GM19099 (cell line): ENCODE measurements around the gene IFI44L.
A peak's percentile ranks its signal among the peaks of the same experiment; 100 is the strongest.

ENCODE experiments used
- POLR2A ChIP-seq: IDR thresholded peaks from 3 replicates; pipeline ENCODE4 v1.6.1; 2011; ENCODE audit warnings: low read depth; ENCODE audit not compliant: insufficient read length; ENCODE audit errors: extremely low read depth

The IFI44L gene

DNA sequence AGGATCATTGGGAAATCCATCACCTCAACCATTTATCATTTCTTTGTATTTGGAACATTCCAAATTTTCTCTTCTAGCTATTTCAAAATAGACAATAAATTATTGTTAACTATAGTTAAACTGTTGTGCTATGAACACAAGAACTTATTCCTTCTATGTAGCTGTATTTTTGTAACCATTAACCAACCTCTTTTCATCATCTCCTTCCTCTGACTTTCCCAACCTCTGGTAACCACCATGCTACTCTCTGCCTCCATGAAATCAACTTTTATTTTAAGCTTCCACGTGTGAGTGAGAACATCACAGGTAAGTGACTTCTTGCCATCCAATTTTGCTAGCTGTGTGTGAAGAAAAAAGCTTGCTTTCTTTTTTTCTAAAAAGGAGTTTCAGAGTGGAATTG, 418 bp downstream of the IFI44L start:
- no peak for TF ChIP-seq POLR2A

GRCh38 chr1:78622548-78622947, 2.3 kb downstream of the IFI44L start:
- peak; percentile 15 for TF ChIP-seq POLR2A

DNA sequence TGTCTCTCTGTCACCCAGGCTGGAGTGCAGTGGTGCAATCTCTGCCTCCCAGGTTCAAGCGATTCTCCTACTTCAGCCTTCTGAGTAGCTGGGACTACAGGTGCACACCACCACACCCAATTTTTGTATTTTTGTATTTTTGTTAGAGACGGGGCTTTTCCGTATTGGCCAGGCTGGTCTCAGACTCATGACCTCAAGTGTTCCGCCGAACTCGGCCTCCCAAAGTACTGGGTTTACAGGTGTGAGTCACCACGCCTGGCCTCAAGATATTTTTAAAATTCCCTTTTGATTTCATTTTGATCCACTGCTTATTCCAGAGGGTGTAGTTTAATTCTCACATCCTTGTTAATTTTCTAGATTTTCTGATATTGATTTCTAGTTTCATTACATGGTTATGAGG, 3.8 kb downstream of the IFI44L start:
- TF ChIP-seq POLR2A: no peak

DNA sequence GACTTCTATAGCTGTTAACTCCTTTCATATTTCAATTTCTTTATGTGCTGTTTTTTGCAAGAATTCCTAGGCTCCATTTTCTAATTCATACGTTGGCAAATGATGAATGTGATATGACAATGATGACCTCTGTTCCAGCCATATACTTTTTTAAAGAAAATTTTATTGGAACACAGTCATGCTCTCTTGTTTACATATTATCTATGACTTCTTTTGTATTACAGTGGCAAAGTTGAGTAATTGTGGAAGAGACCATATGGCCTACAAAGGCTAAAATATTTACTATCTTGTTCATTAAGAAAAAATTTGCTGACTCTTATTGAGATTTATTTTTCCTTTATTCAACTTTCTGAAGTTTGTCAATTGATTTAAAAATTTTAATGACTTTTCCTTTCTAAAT, 7.1 kb downstream of the IFI44L start:
- no peak for TF ChIP-seq POLR2A

DNA sequence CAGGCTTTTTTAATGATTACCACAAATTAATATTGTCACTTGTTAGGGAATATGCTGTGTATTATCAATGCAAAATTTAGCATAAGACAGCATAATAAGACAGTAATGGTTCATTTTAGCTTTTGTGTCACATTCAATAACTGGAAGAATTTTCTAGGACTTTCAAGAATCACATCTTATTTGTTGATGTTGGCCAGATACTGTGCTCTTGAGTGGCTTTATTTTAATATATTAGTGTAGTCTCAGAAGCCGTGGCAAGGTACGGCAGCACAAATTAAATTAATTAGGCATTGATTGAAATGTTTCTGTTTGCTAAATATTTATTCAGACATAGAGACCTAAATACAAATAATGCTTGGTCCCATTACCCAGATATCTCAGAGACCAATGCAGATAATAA, 10.4 kb downstream of the IFI44L start:
- TF ChIP-seq POLR2A: no peak

DNA sequence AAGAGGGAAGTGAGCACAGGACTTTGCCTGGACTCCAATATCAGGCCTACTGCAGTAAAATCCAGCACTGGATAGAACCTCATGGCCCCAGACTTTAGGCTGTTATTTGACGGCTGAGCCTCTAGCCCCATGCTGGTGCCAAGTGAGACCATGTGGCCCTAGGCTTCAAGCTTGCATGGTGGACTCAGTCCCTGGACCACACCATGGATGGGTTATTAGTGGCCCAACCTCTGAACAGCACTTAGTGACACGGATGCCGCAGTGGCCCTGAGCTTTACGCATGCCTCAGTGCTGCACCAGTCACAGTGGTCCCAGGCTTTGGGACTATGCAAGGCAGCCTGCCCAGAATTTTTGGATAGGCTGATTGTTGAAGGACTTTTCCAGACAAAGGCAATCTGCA, 13.0 kb downstream of the IFI44L start:
- peak; percentile 55 for TF ChIP-seq POLR2A

DNA sequence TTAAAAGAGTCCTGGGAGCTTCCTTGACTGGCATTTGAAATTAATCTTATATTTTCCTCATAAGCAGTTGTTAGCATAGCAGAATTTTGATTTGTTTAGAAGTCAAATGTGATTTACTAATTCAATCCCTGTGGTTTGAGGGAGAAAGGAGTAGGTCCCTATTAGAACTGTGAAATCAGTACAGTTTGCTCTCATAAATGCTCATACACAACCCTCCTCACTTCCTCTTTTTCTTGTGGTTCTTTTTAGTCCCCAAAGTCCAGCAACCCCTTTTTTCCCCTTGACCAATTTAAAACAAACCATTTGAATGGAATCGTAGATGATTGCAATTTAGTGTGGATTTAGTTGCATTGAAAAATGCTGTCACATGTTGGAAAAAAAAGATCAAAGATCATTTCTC, 20.2 kb downstream of the IFI44L start:
- TF ChIP-seq POLR2A: no peak

DNA sequence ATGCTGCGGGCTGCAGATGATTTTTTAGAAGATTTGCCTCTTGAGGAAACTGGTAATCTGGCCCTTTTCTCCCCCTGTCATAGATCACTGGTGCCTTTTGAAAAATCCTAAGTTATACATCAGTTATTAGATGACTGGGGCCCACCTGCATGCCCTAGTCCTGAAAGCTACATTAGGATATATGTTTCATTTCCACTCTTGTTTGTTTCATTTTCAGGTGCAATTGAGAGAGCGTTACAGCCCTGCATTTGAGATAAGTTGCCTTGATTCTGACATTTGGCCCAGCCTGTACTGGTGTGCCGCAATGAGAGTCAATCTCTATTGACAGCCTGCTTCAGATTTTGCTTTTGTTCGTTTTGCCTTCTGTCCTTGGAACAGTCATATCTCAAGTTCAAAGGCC, 21.3 kb downstream of the IFI44L start:
- TF ChIP-seq POLR2A: no peak

GRCh38 chr1:78645723-78646122, 25.5 kb downstream of the IFI44L start:
- TF ChIP-seq POLR2A: no peak

GRCh38 chr1:78647238-78647637, 27.0 kb downstream of the IFI44L start:
- no peak for TF ChIP-seq POLR2A

DNA sequence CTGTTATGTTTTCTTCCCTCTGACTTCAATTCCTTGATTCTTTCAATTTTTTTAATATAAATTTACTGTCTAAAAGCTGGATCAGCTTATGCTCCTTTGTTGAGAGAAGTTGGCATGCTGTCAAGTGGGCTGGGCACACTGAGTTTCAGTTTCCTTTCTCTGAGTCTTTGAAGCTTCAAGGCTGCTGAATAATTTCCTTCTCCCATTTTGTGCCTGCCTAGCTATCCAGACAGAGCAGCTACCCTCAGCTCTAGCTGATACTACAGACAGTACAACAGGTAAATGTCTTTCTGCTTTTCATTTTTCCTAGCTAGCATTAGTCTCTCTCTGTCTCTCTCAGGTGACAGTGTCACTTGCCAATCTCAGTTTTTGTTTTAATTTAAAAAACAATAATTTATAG, 29.4 kb downstream of the IFI44L start, which contains the start of gene IFI44:
IFI44 (plus strand) TSS at position 204 of the 400 bp plus-strand sequence. CDS start 365 bp downstream, outside the sequence.
- TF ChIP-seq POLR2A: peak; percentile 94

DNA sequence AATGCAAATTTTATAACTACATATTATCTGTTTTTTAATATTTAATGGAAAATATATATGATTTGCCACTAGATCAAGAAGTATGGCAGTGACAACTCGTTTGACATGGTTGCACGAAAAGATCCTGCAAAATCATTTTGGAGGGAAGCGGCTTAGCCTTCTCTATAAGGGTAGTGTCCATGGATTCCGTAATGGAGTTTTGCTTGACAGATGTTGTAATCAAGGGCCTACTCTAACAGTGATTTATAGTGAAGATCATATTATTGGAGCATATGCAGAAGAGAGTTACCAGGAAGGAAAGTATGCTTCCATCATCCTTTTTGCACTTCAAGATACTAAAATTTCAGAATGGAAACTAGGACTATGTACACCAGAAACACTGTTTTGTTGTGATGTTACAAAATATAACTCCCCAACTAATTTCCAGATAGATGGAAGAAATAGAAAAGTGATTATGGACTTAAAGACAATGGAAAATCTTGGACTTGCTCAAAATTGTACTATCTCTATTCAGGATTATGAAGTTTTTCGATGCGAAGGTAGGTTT, 29.9 kb downstream of the IFI44L start:
- TF ChIP-seq POLR2A: no peak

GRCh38 chr1:78651241-78651640, 31.0 kb downstream of the IFI44L start:
- peak; percentile 19 for TF ChIP-seq POLR2A

- TF ChIP-seq POLR2A: no peak
Observed at GRCh38 chr1:78652019-78652560, 31.8 kb downstream of the IFI44L start.

- no peak for TF ChIP-seq POLR2A
Observed at GRCh38 chr1:78658901-78659300, 38.7 kb downstream of the IFI44L start.

DNA sequence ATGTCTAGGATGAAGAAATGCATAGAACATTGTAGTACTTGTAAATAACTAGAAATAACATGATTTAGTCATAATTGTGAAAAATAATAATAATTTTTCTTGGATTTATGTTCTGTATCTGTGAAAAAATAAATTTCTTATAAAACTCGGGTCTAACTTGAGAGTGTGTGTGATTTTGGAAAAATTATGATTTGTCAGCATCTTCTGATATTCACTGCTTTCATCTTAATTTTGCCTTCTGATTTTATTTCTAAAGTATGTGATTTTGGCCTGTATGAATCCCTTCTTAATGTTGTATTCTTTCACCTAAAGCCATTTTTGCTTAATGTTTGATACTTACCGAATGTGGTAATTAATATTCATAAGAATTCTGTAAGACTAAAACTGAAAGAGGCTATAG, 43.7 kb downstream of the IFI44L start:
- TF ChIP-seq POLR2A: no peak

DNA sequence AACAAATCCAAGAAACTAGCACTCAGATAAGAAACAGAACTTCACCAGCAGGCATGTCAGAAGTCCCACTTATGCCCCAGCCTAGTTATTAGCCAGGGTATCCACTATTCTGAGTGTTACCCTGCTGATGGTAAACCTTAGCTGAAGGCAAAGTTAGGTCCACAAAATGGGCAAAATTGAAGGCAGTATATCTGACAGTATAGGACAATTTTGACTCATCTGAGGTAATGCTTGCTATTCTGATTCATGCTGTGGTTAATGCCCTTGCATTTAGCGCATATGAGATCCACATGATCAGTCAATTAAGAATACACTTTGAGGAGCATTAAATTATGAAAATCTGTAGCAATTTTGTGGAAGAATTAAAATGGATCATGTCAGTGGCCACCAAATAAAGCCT, 44.5 kb downstream of the IFI44L start:
- TF ChIP-seq POLR2A: no peak
